Kidney (tissue), 14 donors: ENCODE results near the gene FMNL3. TPM values are rescaled to one million over a fixed set of nuclear protein-coding genes. Genes with fewer than 3 reads are reported as not detected.

ENCODE experiments used
- DNase-seq, 5 donors: peaks; one replicate each; pipeline ENCODE4 v3.0.0-alpha.2; 2013 to 2020
- FAIRE-seq: peaks from 2 replicates; lab custom pipeline; 2012; peaks lifted over from hg19 to GRCh38; lab: Jason Lieb, UNC
- H3K27ac ChIP-seq, 2 donors: one replicate each; pipeline ENCODE4 v1.7.0; 2013; ENCODE audit warnings: low read depth in 2 of 2, low read length in 2 of 2, inconsistent platforms in 1 of 2
- H3K27me3 ChIP-seq: one replicate; pipeline ENCODE4 v1.7.1; 2013; ENCODE audit warnings: low read length, inconsistent platforms; ENCODE audit not compliant: control insufficient read depth, insufficient read depth
- H3K36me3 ChIP-seq, 3 donors: one replicate each; pipeline versions ENCODE4 v1.7.0 to v1.7.1; 2013; ENCODE audit warnings: low read length in 3 of 3, control low read depth in 1 of 3, inconsistent platforms in 1 of 3; ENCODE audit not compliant: insufficient read depth in 3 of 3, control insufficient read depth in 2 of 3
- H3K4me1 ChIP-seq, 3 donors: one replicate each; pipeline versions ENCODE4 v1.7.0 to v1.7.1; 2013; ENCODE audit warnings: low read length in 3 of 3, inconsistent platforms in 1 of 3, low read depth in 1 of 3; ENCODE audit not compliant: control insufficient read depth in 2 of 3, insufficient read depth in 2 of 3
- H3K4me3 ChIP-seq, 3 donors: one replicate each; pipeline versions ENCODE4 v1.7.0 to v1.8.1; 2013; ENCODE audit warnings: low read length in 3 of 3, control low read depth in 1 of 3, inconsistent platforms in 1 of 3
- H3K9ac ChIP-seq, 3 donors: one replicate each; pipeline versions ENCODE4 v1.7.0 to v1.7.1; 2013; ENCODE audit warnings: low read length in 3 of 3, control low read depth in 1 of 3, inconsistent platforms in 1 of 3
- H3K9me3 ChIP-seq, 3 donors: one replicate each; pipeline versions ENCODE4 v1.7.0 to v1.7.1; 2013; ENCODE audit warnings: low read length in 3 of 3, control low read depth in 1 of 3, inconsistent platforms in 1 of 3; ENCODE audit not compliant: control insufficient read depth in 2 of 3, insufficient read depth in 1 of 3
- intact Hi-C: fragments of 100-400 bp; cut with DNase I; formaldehyde crosslinking; loops from one replicate; pipeline ENCODE4 v1.11.1; 2022
- polyA plus RNA-seq: library from polyadenylated mRNA; stranded (reverse); fragments of 350-450 nt; fragmentation: Illumina TruSeq; extraction: RNeasy Lipid Tissue Mini Kit (QIAGEN cat#74804); gene quantifications from one replicate; pipeline ENCODE4 v1.2.3, GENCODE V29; 2014; ENCODE audit warnings: low read depth, low replicate concordance; ENCODE audit not compliant: insufficient read depth
- total RNA-seq: library from RNA; stranded (reverse); fragmentation: NEBNext Ultra II Directional; extraction: Animal tissue kit (Norgen Biotek cat#: 25700); gene quantifications from one replicate; pipeline ENCODE4 v1.2.1, GENCODE V29; 2021
- TF ChIP-seq, protein P1 (sequence below): IDR thresholded peaks from 3 replicates; pipeline ENCODE4 v1.5.1; 2012; ENCODE audit warnings: mild to moderate bottlenecking, moderate library complexity, borderline replicate concordance; ENCODE audit not compliant: insufficient read depth; ENCODE audit errors: extremely low read depth
- donor health status: control.
- donor health status: control.
- donor health status: control.
- donor health status: control.
- donor health status: control.
- donor health status: DM: yes; HTN: yes; CAD: no.
- donor health status: Normal renal cell carcinoma (clear cell type).

The FMNL3 gene
- total and polyA plus RNA-seq, 2 donors from 2014 or later: 6.3 to 25.6 TPM

DNA sequence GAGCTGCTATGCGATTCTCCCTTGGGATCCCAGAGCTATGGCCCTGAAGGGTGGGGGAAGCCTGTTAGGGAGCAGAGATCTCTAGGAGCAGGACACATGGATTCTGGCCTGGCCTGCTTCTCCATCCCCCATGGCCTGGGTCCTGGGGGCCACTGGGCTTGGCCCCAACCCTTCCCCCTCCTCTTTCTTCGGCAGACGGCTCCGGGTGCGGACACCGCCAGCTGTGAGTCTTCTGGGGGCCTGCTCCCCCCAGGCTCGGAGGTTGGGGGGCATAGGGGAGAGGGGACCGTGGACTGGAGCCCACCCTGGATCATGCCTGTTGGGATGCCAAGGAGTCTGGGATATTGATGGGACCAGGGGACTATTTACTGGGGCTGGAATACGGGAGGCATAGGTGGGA is 74.8 kb downstream of the FMNL3 start:
- H3K9me3 ChIP-seq: no peaks in the 10 kb centered on the region
- DNase-seq (peak in 1 of 5 donors; percentile 65), FAIRE-seq (no peak)
- intact Hi-C loops: no loop called here
- TF ChIP-seq, protein P1, sequence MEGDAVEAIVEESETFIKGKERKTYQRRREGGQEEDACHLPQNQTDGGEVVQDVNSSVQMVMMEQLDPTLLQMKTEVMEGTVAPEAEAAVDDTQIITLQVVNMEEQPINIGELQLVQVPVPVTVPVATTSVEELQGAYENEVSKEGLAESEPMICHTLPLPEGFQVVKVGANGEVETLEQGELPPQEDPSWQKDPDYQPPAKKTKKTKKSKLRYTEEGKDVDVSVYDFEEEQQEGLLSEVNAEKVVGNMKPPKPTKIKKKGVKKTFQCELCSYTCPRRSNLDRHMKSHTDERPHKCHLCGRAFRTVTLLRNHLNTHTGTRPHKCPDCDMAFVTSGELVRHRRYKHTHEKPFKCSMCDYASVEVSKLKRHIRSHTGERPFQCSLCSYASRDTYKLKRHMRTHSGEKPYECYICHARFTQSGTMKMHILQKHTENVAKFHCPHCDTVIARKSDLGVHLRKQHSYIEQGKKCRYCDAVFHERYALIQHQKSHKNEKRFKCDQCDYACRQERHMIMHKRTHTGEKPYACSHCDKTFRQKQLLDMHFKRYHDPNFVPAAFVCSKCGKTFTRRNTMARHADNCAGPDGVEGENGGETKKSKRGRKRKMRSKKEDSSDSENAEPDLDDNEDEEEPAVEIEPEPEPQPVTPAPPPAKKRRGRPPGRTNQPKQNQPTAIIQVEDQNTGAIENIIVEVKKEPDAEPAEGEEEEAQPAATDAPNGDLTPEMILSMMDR: no peak
- H3K27ac ChIP-seq: no peak overlapping the region
- H3K27me3 ChIP-seq: no peaks in the 10 kb centered on the region
- H3K4me3 ChIP-seq: no peak overlapping the region
- no peak overlapping the region for H3K9ac ChIP-seq
- H3K36me3 ChIP-seq: peaks cover 2 to 4% (median 3%) of the 10 kb centered on the region in 3 donors
- H3K4me1 ChIP-seq: peaks cover 0 to 5% (median 4%) of the 10 kb centered on the region in 3 donors

DNA sequence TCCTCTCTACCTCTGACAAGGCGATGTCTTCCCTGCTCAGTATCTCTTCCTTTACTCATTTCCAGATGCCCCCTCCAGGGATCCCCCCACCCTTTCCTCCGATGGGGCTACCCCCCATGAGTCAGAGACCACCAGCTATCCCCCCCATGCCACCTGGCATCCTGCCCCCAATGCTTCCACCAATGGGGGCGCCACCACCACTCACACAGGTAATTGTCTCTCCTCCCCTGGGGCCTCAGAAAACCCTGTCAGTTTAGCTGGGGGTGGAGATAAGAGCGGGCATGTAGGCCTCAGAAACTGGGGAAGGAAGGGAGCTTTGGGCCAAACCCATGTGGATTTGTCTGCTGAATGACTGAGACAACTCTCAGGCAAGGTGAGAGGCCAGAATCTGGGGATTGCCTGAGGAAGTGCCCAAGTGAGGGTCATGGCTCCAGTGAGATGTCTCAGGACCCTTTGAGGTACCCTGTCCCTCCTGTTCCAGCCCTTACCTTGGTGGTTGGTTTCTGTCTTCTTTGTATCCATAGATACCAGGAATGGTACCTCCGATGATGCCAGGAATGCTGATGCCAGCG is 75.8 kb downstream of the FMNL3 start:
- no peak for FAIRE-seq
- intact Hi-C loops: no loop called here
- Histone ChIP-seq H3K9ac (no peak overlapping the region), H3K36me3 (peaks cover 2 to 4% (median 3%) of the 10 kb centered on the region in 3 donors), H3K9me3 (no peaks in the 10 kb centered on the region), H3K27ac (no peak overlapping the region), H3K4me1 (no peaks in the 10 kb centered on the region), H3K4me3 (no peak overlapping the region), H3K27me3 (no peaks in the 10 kb centered on the region)
- TF ChIP-seq, protein P1: no peak
- DNase-seq: peak in 1 of 5 donors; percentile 39

DNA sequence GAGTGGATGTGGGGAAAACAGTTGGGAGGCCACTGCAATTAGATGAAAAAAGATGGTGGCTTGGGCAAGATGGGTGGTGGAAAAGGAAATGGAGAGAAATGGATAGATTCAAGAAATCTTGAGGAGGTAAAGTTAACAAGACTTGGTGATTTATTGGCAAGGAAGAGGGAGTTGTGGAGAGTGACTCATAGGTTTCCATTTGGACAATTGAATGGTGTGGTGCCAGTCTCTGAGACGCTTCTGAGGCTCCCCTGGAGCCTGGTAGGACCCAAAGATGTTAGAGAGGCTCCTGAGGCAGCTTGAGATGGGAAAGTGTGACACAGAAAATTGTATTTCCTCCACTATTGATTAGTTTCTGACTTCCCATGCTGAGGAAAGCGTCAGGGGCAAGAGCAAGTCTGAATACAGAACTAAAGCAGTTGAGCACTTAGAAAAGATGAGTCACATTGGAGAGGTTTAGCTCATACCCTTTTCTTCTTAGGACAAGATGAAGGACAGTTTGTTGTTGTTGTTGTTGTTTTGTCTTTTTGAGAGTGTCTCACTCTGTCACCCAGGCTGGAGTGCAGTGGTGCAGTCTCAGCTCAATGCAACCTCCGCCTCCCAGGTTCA is 79.3 kb downstream of the FMNL3 start:
- H3K27me3 ChIP-seq: no peaks in the 10 kb centered on the region
- intact Hi-C loops: no loop called here
- H3K36me3 ChIP-seq: peaks cover 2 to 4% (median 3%) of the 10 kb centered on the region in 3 donors
- DNase-seq (no peak), FAIRE-seq (no peak)
- TF ChIP-seq, protein P1: no peak
- H3K9ac ChIP-seq: no peak overlapping the region
- H3K4me1 ChIP-seq: no peaks in the 10 kb centered on the region
- H3K4me3 ChIP-seq: no peak overlapping the region
- H3K27ac ChIP-seq: no peak overlapping the region
- no peaks in the 10 kb centered on the region for H3K9me3 ChIP-seq
